NCI-H2196 treated with DMSO at 0.1 percent for 48 hours (cell line): ENCODE measurements around the gene SRD5A3.
"Not testable (repeated sequence)": the region's sequence is repeated elsewhere in the genome, so short reads cannot be mapped to it uniquely, and the experiment has no call there.

Experiments used
- DNase-seq: peaks from one replicate; lab custom pipeline; 2025; ENCODE audit not compliant: unreplicated experiment; lab: John Stamatoyannopoulos, UW

The SRD5A3 gene

GRCh38 chr4:55345054-55345453, 988 bp upstream of the SRD5A3 start:
- no peak for DNase-seq

GRCh38 chr4:55346851-55347255, 811 bp downstream of the SRD5A3 start:
- DNase-seq = no peak

- no peak for DNase-seq
These were observed 1.7 kb downstream of the SRD5A3 start for GRCh38 chr4:55347610-55348228.

- no peak for DNase-seq
These were observed 2.4 kb downstream of the SRD5A3 start for GRCh38 chr4:55348466-55348865.

- DNase-seq = not testable (repeated sequence)
These were observed 4.8 kb downstream of the SRD5A3 start for GRCh38 chr4:55350870-55351269.

GRCh38 chr4:55351824-55352223, 5.8 kb downstream of the SRD5A3 start:
- DNase-seq = no peak

GRCh38 chr4:55352726-55353125, 6.7 kb downstream of the SRD5A3 start:
- no peak for DNase-seq

- not testable (repeated sequence) for DNase-seq
These were observed 7.2 kb downstream of the SRD5A3 start for GRCh38 chr4:55353228-55353747.

- no peak for DNase-seq
These were observed 8.6 kb downstream of the SRD5A3 start for GRCh38 chr4:55354648-55355047.

GRCh38 chr4:55355555-55355954, 9.5 kb downstream of the SRD5A3 start:
- no peak for DNase-seq

- no peak for DNase-seq
These were observed 11.0 kb downstream of the SRD5A3 start for GRCh38 chr4:55356991-55357461.

GRCh38 chr4:55358246-55358645, 12.2 kb downstream of the SRD5A3 start:
- DNase-seq = no peak

GRCh38 chr4:55358668-55359067, 12.6 kb downstream of the SRD5A3 start:
- DNase-seq = no peak

GRCh38 chr4:55359397-55359916, 13.4 kb downstream of the SRD5A3 start:
- no peak for DNase-seq

GRCh38 chr4:55362938-55363337, 16.9 kb downstream of the SRD5A3 start:
- not testable (repeated sequence) for DNase-seq

GRCh38 chr4:55363691-55364351, 17.8 kb downstream of the SRD5A3 start:
- no peak for DNase-seq

- no peak for DNase-seq
These were observed 18.8 kb downstream of the SRD5A3 start for GRCh38 chr4:55364691-55365344.

- no peak for DNase-seq
These were observed 19.3 kb downstream of the SRD5A3 start for GRCh38 chr4:55365345-55365728.

- no peak for DNase-seq
These were observed 20.6 kb downstream of the SRD5A3 start for GRCh38 chr4:55366621-55367020.

- no peak for DNase-seq
These were observed 21.2 kb downstream of the SRD5A3 start for GRCh38 chr4:55367084-55367722.

- no peak for DNase-seq
These were observed 23.9 kb downstream of the SRD5A3 start for GRCh38 chr4:55369968-55370367.
